ENCODE data around the gene KRTAP10-2. TPM values are rescaled to one million over a fixed set of nuclear protein-coding genes. Genes with fewer than 3 reads are reported as not detected.

Gene KRTAP10-2
- total and polyA plus RNA-seq, 2 donors (not counting 1 experiment from before 2014, with no cell fraction given), result not detected

- Histone ChIP-seq H3K9ac (ENCODE audit: insufficient read depth, low read length) (no peak overlapping the region), H3K4me3 (replicated peaks in 1 of 4; ENCODE audit: control extremely low read depth in 1 of 4, insufficient read depth in 1 of 4, low read depth in 3 of 4, low read length in 4 of 4) (no peak overlapping the region), H2AFZ (ENCODE audit: low read length) (no peak overlapping the region), H3K27ac (ENCODE audit: insufficient read depth, low read length) (no peak overlapping the region), H3K79me2 (ENCODE audit: control insufficient read depth, insufficient read depth, low read length) (no peaks in the 10 kb centered on the region), H3K4me2 (ENCODE audit: extremely low read depth, insufficient read depth, low read length) (no peak overlapping the region), H3K9me3 (ENCODE audit: control insufficient read depth, insufficient read depth, low read depth, low read length) (no peaks in the 10 kb centered on the region), H4K20me1 (ENCODE audit: control insufficient read depth, extremely low read depth, insufficient read depth, low read length) (no peaks in the 10 kb centered on the region), H3K36me3 (ENCODE audit: control insufficient read depth, insufficient read depth, low read length) (no peaks in the 10 kb centered on the region), H3K27me3 (ENCODE audit: control insufficient read depth, insufficient read depth, low read length) (no peaks in the 10 kb centered on the region), H3K4me1 (ENCODE audit: control insufficient read depth, extremely low read depth, insufficient read depth, low read length) (no peaks in the 10 kb centered on the region)
- TF ChIP-seq CTCF (conservative IDR thresholded peaks at IDR 0.05 in 1 of 2, IDR thresholded peaks at IDR 0.05 in 1 of 2; ENCODE audit: low read depth in 1 of 2, low read length in 2 of 2) (no peak), EZH2 (IDR thresholded peaks at IDR 0.05; ENCODE audit: low read length, missing control alignments) (no peak)
- no peak for DNase-seq (ENCODE audit: low read depth in 2 of 2)
Measured at GRCh38 chr21:44519346-44520325, 31.7 kb downstream of the KRTAP10-2 start.

- no peaks in the 10 kb centered on the region for H3K27me3 ChIP-seq (ENCODE audit: control insufficient read depth, insufficient read depth, low read length)
- no peak for DNase-seq (ENCODE audit: low read depth in 2 of 2)
Measured at GRCh38 chr21:44518686-44519085, 32.6 kb downstream of the KRTAP10-2 start.

More at GRCh38 chr21:44518686-44519085, 32.6 kb downstream of the KRTAP10-2 start:
- H3K4me1 ChIP-seq (ENCODE audit: control insufficient read depth, extremely low read depth, insufficient read depth, low read length), result no peaks in the 10 kb centered on the region
- TF ChIP-seq EZH2 (IDR thresholded peaks at IDR 0.05; ENCODE audit: low read length, missing control alignments) (no peak), CTCF (conservative IDR thresholded peaks at IDR 0.05 in 1 of 2, IDR thresholded peaks at IDR 0.05 in 1 of 2; ENCODE audit: low read depth in 1 of 2, low read length in 2 of 2) (no peak)
- H3K4me3 ChIP-seq (replicated peaks in 1 of 4; ENCODE audit: control extremely low read depth in 1 of 4, insufficient read depth in 1 of 4, low read depth in 3 of 4, low read length in 4 of 4), result no peak overlapping the region
- H4K20me1 ChIP-seq (ENCODE audit: control insufficient read depth, extremely low read depth, insufficient read depth, low read length), result no peaks in the 10 kb centered on the region
- H3K36me3 ChIP-seq (ENCODE audit: control insufficient read depth, insufficient read depth, low read length), result no peaks in the 10 kb centered on the region
- no peak overlapping the region for H3K9ac ChIP-seq (ENCODE audit: insufficient read depth, low read length)
- H3K4me2 ChIP-seq (ENCODE audit: extremely low read depth, insufficient read depth, low read length), result no peak overlapping the region
- no peaks in the 10 kb centered on the region for H3K79me2 ChIP-seq (ENCODE audit: control insufficient read depth, insufficient read depth, low read length)
- no peak overlapping the region for H3K27ac ChIP-seq (ENCODE audit: insufficient read depth, low read length)
- no peak overlapping the region for H2AFZ ChIP-seq (ENCODE audit: low read length)
- no peaks in the 10 kb centered on the region for H3K9me3 ChIP-seq (ENCODE audit: control insufficient read depth, insufficient read depth, low read depth, low read length)

Measured in fibroblast of lung (primary cell).